Measurements from ENCODE around the gene TGFB2.

Gene TGFB2

GRCh38 chr1:218390618-218391017, 45.5 kb downstream of the TGFB2 start:
- TF ChIP-seq CTCF (IDR thresholded peaks at IDR 0.05; ENCODE audit: low read depth, low read length): no peak
- peak; percentile 63 for DNase-seq (ENCODE audit: low read depth, low spot score)
- H3K4me3 ChIP-seq (ENCODE audit: low read depth, low read length): no peak overlapping the region
- in situ Hi-C loops (cut with HindIII; ENCODE audit: low sequenced_read_pairs): no loop called here

DNA sequence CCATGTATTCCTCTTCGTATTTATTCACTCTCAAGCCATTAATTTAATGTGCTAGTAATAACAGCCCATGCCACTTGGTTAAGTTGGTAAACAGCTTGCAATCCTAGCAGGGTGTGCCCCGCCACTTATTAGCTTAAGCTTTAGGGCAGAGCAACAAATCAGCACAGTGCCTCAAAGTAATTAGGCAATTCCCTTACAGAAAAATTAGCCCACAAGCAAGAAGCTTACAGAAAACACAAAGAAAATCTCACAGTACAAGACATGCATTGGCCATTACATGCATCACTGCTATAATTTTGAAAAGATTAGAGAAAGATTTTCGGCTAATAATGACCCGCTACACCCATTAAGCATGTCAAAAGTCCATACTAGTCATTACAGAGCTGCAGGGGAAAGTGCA, 47.6 kb downstream of the TGFB2 start:
- in situ Hi-C loops (cut with HindIII; ENCODE audit: low sequenced_read_pairs): no loop called here
- no peak for DNase-seq (ENCODE audit: low read depth, low spot score)
- no peak overlapping the region for H3K4me3 ChIP-seq (ENCODE audit: low read depth, low read length)
- no peak for TF ChIP-seq CTCF (IDR thresholded peaks at IDR 0.05; ENCODE audit: low read depth, low read length)

DNA sequence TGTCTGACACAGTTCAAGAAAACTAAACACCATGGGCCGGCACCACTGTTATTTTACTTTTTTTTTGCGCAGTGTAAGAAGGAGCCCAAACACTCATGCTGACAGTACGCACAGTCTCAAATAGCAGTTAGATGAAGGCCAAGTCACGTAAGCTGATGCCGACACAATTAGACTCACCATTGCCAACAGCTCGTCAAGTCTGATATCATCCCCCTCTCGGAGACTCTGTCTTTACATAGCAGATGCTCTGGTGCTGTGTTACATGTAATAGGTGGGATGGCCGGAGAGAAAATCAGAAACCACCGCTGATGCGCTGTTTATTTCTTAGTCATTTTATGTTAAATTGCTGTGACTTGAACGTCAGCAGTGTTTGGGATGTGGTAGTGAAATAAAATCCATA, 49.3 kb downstream of the TGFB2 start:
- DNase-seq (ENCODE audit: low read depth, low spot score): peak; percentile 68
- in situ Hi-C loops (cut with HindIII; ENCODE audit: low sequenced_read_pairs): no loop called here
- no peak overlapping the region for H3K4me3 ChIP-seq (ENCODE audit: low read depth, low read length)
- no peak for TF ChIP-seq CTCF (IDR thresholded peaks at IDR 0.05; ENCODE audit: low read depth, low read length)

GRCh38 chr1:218394989-218395388, 49.9 kb downstream of the TGFB2 start:
- no peak overlapping the region for H3K4me3 ChIP-seq (ENCODE audit: low read depth, low read length)
- no peak for DNase-seq (ENCODE audit: low read depth, low spot score)
- no peak for TF ChIP-seq CTCF (IDR thresholded peaks at IDR 0.05; ENCODE audit: low read depth, low read length)
- in situ Hi-C loops (cut with HindIII; ENCODE audit: low sequenced_read_pairs): no loop called here

GRCh38 chr1:218395916-218396315, 50.8 kb downstream of the TGFB2 start:
- in situ Hi-C loops (cut with HindIII; ENCODE audit: low sequenced_read_pairs): no loop called here
- TF ChIP-seq CTCF (IDR thresholded peaks at IDR 0.05; ENCODE audit: low read depth, low read length): no peak
- H3K4me3 ChIP-seq (ENCODE audit: low read depth, low read length): no peak overlapping the region
- DNase-seq (ENCODE audit: low read depth, low spot score): no peak

DNA sequence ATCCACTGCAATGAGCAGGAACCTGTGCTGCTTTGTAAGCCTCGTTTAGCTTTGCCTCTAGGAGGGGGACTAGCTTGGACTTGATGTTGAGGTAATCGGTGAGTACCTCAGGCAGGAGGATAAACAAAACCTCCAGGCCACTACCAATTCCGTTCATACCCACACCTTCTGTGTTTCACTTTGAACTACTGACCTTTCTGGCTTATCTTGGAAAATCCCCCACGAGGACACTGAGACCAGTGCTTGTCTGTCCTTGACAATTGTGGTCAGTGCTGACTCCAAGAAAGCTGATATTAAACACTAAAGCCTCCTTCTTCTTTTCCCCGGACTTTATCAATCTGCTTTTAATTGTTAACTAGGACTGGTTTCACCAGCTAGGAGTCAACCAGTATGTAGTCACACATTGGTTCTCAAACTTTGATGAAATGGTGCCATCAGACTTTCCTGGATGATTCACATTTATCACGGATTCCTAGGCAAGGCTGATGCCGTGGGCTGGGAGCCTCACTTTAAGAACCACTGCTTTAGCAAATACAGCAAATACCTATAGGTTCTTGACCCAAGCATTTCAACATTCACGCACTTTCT, 52.7 kb downstream of the TGFB2 start:
- DNase-seq (ENCODE audit: low read depth, low spot score): no peak
- no peak overlapping the region for H3K4me3 ChIP-seq (ENCODE audit: low read depth, low read length)
- in situ Hi-C loops (cut with HindIII; ENCODE audit: low sequenced_read_pairs): no loop called here
- TF ChIP-seq CTCF (IDR thresholded peaks at IDR 0.05; ENCODE audit: low read depth, low read length): no peak

DNA sequence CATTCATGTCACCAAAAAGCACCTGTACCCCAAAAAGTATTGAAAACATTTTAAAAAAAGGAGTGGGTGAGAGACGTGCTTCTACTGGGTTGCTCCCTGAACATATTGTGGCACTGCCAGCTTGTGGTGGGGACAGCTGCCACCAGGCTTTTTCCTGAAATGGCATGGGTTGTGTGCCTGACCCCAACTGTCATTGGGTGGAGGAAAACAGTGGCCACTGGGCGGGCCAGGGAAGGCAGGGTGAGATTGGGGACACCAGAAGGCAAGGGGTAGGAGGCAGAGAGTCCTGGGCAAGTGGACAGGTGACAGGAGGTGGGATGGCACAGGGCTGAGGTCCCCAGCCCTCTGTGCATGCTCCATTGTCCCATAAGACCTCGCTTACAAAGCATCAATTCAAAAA, 55.5 kb downstream of the TGFB2 start:
- TF ChIP-seq CTCF (IDR thresholded peaks at IDR 0.05; ENCODE audit: low read depth, low read length): no peak
- in situ Hi-C loops (cut with HindIII; ENCODE audit: low sequenced_read_pairs): no loop called here
- no peak for DNase-seq (ENCODE audit: low read depth, low spot score)
- H3K4me3 ChIP-seq (ENCODE audit: low read depth, low read length): no peak overlapping the region

Measured in astrocyte of the spinal cord (primary cell).